Measurements from ENCODE around the gene GSTM5.

DNA sequence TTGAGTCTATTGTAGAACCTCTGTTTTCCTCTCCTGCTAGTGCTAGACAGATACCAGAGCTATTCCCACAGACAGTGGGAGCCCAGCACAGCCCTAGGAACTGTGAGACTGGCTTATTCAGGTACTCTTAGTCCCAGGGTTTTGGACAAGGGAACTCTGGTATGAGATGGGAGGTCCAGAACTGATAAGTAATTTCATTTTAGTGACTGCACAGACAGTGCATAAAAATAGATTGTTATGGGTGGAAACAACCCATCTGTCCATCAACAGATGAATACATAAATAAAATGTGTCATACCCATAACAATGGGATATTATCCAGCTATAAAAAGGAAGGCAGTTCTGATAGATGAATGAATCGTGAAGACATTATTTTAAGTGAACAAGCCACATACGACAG is 42.7 kb downstream of the GSTM5 start:
- TF ChIP-seq, protein P1, sequence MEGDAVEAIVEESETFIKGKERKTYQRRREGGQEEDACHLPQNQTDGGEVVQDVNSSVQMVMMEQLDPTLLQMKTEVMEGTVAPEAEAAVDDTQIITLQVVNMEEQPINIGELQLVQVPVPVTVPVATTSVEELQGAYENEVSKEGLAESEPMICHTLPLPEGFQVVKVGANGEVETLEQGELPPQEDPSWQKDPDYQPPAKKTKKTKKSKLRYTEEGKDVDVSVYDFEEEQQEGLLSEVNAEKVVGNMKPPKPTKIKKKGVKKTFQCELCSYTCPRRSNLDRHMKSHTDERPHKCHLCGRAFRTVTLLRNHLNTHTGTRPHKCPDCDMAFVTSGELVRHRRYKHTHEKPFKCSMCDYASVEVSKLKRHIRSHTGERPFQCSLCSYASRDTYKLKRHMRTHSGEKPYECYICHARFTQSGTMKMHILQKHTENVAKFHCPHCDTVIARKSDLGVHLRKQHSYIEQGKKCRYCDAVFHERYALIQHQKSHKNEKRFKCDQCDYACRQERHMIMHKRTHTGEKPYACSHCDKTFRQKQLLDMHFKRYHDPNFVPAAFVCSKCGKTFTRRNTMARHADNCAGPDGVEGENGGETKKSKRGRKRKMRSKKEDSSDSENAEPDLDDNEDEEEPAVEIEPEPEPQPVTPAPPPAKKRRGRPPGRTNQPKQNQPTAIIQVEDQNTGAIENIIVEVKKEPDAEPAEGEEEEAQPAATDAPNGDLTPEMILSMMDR (IDR thresholded peaks at IDR 0.05; ENCODE audit: low read depth, low read length): no peak
- TF ChIP-seq POLR2A (IDR thresholded peaks at IDR 0.05; ENCODE audit: extremely low read depth, insufficient read length): no peak
- no peak for TF ChIP-seq MAX (IDR thresholded peaks at IDR 0.05; ENCODE audit: low read depth, low read length)
- no peak for TF ChIP-seq MYC (IDR thresholded peaks at IDR 0.05; ENCODE audit: low read depth, low read length)
